MM.1S (cell line): ENCODE data around the gene ANKRD12.

Experiments
- EZH2 ChIP-seq: fragments of 300-600 bp; sonication (generic); optimal IDR thresholded peaks from 2 replicates; pipeline ENCODE3; 2017; ENCODE audit warnings: low read depth, mild to moderate bottlenecking, antibody characterized with exemption, low read length, mixed read lengths
- EZH2phosphoT487 ChIP-seq: fragments of 300-600 bp; sonication (generic); IDR thresholded peaks from 2 replicates; pipeline ENCODE4 v1.6.1; 2018; ENCODE audit warnings: antibody characterized with exemption, low read length
- TF ChIP-seq, protein P1 (sequence below): fragments of 300-600 bp; sonication (generic); IDR thresholded peaks from 2 replicates; pipeline ENCODE4 v1.5.1; 2016; ENCODE audit warnings: antibody characterized with exemption, low read length, mixed read lengths

DNA sequence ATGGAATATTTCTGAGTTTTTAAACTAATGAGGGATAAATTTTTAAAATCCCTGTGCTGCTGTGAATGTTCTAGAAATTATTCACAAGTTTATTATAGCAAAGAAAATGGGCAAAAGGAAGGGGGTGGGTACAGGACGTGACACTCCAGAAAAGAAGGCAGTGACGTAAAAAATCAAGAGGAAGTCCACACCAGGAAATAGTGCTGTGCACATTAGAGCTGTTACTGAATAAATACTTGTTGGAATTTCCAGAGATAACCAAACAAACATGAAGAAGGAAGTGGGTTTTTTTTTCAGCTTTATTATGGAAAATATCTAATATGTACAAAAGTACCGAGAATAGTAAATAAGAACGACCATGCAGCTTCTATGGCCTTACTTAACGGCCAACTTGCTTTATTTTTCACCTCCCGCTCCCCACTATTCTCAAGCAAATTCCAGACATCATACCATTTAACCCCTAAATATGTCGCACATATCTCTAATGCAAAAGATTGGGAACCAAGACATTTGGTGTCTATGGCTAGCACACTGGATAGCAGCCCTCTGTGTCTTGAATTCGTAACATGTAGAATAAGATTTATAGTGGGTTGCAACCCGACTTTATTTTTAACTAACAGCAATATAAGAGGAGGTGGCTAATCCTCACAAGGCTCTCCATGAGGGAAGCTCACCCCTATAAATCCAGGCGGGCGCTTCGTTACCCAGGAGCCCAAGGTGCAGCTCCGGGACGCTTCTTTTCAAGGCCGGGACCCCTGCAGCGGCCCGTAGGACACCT is 34.7 kb upstream of the ANKRD12 start:
- TF ChIP-seq EZH2 (no peak), EZH2phosphoT487 (no peak)
- TF ChIP-seq, protein P1, sequence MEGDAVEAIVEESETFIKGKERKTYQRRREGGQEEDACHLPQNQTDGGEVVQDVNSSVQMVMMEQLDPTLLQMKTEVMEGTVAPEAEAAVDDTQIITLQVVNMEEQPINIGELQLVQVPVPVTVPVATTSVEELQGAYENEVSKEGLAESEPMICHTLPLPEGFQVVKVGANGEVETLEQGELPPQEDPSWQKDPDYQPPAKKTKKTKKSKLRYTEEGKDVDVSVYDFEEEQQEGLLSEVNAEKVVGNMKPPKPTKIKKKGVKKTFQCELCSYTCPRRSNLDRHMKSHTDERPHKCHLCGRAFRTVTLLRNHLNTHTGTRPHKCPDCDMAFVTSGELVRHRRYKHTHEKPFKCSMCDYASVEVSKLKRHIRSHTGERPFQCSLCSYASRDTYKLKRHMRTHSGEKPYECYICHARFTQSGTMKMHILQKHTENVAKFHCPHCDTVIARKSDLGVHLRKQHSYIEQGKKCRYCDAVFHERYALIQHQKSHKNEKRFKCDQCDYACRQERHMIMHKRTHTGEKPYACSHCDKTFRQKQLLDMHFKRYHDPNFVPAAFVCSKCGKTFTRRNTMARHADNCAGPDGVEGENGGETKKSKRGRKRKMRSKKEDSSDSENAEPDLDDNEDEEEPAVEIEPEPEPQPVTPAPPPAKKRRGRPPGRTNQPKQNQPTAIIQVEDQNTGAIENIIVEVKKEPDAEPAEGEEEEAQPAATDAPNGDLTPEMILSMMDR: no peak
